PFSK-1 (cell line): ENCODE data around the gene CDKN2B-AS1.

Source experiments
- FOXP2 ChIP-seq: optimal IDR thresholded peaks from 2 replicates; pipeline ENCODE3; 2011; ENCODE audit warnings: borderline replicate concordance, control low read depth, inconsistent platforms; ENCODE audit not compliant: insufficient read depth; ENCODE audit errors: extremely low read length, extremely low read depth
- POLR2AphosphoS5 ChIP-seq: IDR thresholded peaks from 2 replicates; pipeline ENCODE4 v1.6.1; 2012; ENCODE audit warnings: low read depth, mild to moderate bottlenecking, control low read depth, low read length, moderate library complexity
- REST ChIP-seq, 2 experiments: IDR thresholded peaks; 2 replicates each; pipeline versions ENCODE4 v1.6.1 to v1.8.0; 2011 to 2012; ENCODE audit warnings: low read depth in 2 of 2, low read length in 2 of 2, control low read depth in 1 of 2, inconsistent platforms in 1 of 2, mild to moderate bottlenecking in 1 of 2, moderate library complexity in 1 of 2; ENCODE audit not compliant: insufficient read depth in 1 of 2
- SIN3A ChIP-seq: IDR thresholded peaks from 2 replicates; pipeline ENCODE4 v1.6.1; 2012; ENCODE audit warnings: mild to moderate bottlenecking, low read length, moderate library complexity, borderline replicate concordance; ENCODE audit not compliant: insufficient read depth
- TAF1 ChIP-seq: IDR thresholded peaks from 2 replicates; pipeline ENCODE4 v1.6.1; 2012; ENCODE audit warnings: low read length, control low read depth, borderline replicate concordance; ENCODE audit not compliant: insufficient read depth

Gene CDKN2B-AS1

GRCh38 chr9:22037954-22038690, 43.5 kb downstream of the CDKN2B-AS1 start:
- TF ChIP-seq SIN3A (no peak), REST (IDR thresholded peaks at IDR 0.05; ENCODE audit: insufficient read depth in 1 of 2, low read depth in 2 of 2, low read length in 2 of 2) (no peak), POLR2AphosphoS5 (no peak), FOXP2 (no peak), TAF1 (no peak)

GRCh38 chr9:22039258-22039657, 44.7 kb downstream of the CDKN2B-AS1 start:
- TF ChIP-seq POLR2AphosphoS5: no peak
- TF ChIP-seq SIN3A: no peak

- no peak for TF ChIP-seq POLR2AphosphoS5
- no peak for TF ChIP-seq SIN3A
- no peak for TF ChIP-seq REST (IDR thresholded peaks at IDR 0.05; ENCODE audit: insufficient read depth in 1 of 2, low read depth in 2 of 2, low read length in 2 of 2)
Measured at GRCh38 chr9:22040760-22041159, 46.2 kb downstream of the CDKN2B-AS1 start.

- TF ChIP-seq REST (IDR thresholded peaks at IDR 0.05; ENCODE audit: insufficient read depth in 1 of 2, low read depth in 2 of 2, low read length in 2 of 2) (no peak), FOXP2 (no peak), POLR2AphosphoS5 (no peak), TAF1 (no peak), SIN3A (no peak)
Measured at GRCh38 chr9:22041344-22041743, 46.8 kb downstream of the CDKN2B-AS1 start.

- TF ChIP-seq SIN3A: no peak
- TF ChIP-seq REST (IDR thresholded peaks at IDR 0.05; ENCODE audit: insufficient read depth in 1 of 2, low read depth in 2 of 2, low read length in 2 of 2): no peak
- TF ChIP-seq FOXP2: no peak
- no peak for TF ChIP-seq POLR2AphosphoS5
- TF ChIP-seq TAF1: no peak
Measured at GRCh38 chr9:22041775-22042174, 47.2 kb downstream of the CDKN2B-AS1 start.
